D721Med (cell line): Measurements from ENCODE around the gene HOXB4.

Experiments used
- DNase-seq: peaks from one replicate; pipeline ENCODE4 v3.0.0; 2011; ENCODE audit warnings: low spot score; ENCODE audit not compliant: insufficient read length
- FAIRE-seq: peaks from 2 replicates; lab custom pipeline; 2011; peaks lifted over from hg19 to GRCh38; lab: Jason Lieb, UNC
- CTCF ChIP-seq: IDR thresholded peaks from 2 replicates; pipeline ENCODE4 v1.5.1; 2012; ENCODE audit warnings: mild to moderate bottlenecking, control low read depth; ENCODE audit not compliant: insufficient read depth; ENCODE audit errors: missing control alignments

HOXB4 gene

GRCh38 chr17:48532261-48532660, 45.9 kb downstream of the HOXB4 start:
- no peak for FAIRE-seq
- no peak for DNase-seq
- no peak for TF ChIP-seq CTCF

- no peak for DNase-seq
- FAIRE-seq = no peak
- no peak for TF ChIP-seq CTCF
Observed at GRCh38 chr17:48530887-48531272, 47.3 kb downstream of the HOXB4 start, which contains the start of gene HOXB1. HOXB1 (minus strand) TSS chr17:48531011; CDS start chr17:48530904, 107 bp downstream.

GRCh38 chr17:48530208-48530886, 47.8 kb downstream of the HOXB4 start:
- DNase-seq (no peak), FAIRE-seq (no peak)
- TF ChIP-seq CTCF = no peak

GRCh38 chr17:48529683-48530009, 48.5 kb downstream of the HOXB4 start:
- DNase-seq (no peak), FAIRE-seq (no peak)
- TF ChIP-seq CTCF = no peak

GRCh38 chr17:48528936-48529682, 49.0 kb downstream of the HOXB4 start:
- FAIRE-seq = no peak
- DNase-seq = no peak
- no peak for TF ChIP-seq CTCF

- no peak for DNase-seq
- no peak for FAIRE-seq
- no peak for TF ChIP-seq CTCF
Observed at GRCh38 chr17:48528153-48528935, 49.8 kb downstream of the HOXB4 start.
